HG02938 (cell line): ENCODE data around the gene CHCHD4.
A peak's percentile ranks its signal among the peaks of the same experiment; 100 is the strongest.

ENCODE experiments used
- ATAC-seq: cut with Tn5 transposase; IDR thresholded peaks from one replicate; pipeline ENCODE4 v1.9.1; 2021; ENCODE audit warnings: mild to moderate bottlenecking, moderate library complexity; ENCODE audit not compliant: unreplicated experiment

The CHCHD4 gene

GRCh38 chr3:14150078-14150477 lies 25.4 kb upstream of the CHCHD4 start:
- ATAC-seq: no peak

GRCh38 chr3:14148041-14148985 lies 23.6 kb upstream of the CHCHD4 start:
- no peak for ATAC-seq

GRCh38 chr3:14147617-14148016 lies 22.9 kb upstream of the CHCHD4 start:
- ATAC-seq: no peak

GRCh38 chr3:14147066-14147435 lies 22.4 kb upstream of the CHCHD4 start:
- ATAC-seq: no peak

GRCh38 chr3:14146381-14147065 lies 21.9 kb upstream of the CHCHD4 start:
- ATAC-seq: no peak

- no peak for ATAC-seq
These were observed 21.2 kb upstream of the CHCHD4 start for GRCh38 chr3:14145670-14146380.

GRCh38 chr3:14145236-14145635 lies 20.6 kb upstream of the CHCHD4 start:
- no peak for ATAC-seq

GRCh38 chr3:14144423-14145075 lies 19.9 kb upstream of the CHCHD4 start:
- ATAC-seq: peak; percentile 89

- no peak for ATAC-seq
These were observed 18.9 kb upstream of the CHCHD4 start for GRCh38 chr3:14143271-14144225.

GRCh38 chr3:14142567-14143270 lies 18.0 kb upstream of the CHCHD4 start:
- no peak for ATAC-seq

- no peak for ATAC-seq
These were observed 17.1 kb upstream of the CHCHD4 start for GRCh38 chr3:14141602-14142341.

GRCh38 chr3:14141144-14141543 lies 16.5 kb upstream of the CHCHD4 start:
- no peak for ATAC-seq

GRCh38 chr3:14140668-14141067 lies 16.0 kb upstream of the CHCHD4 start:
- no peak for ATAC-seq

GRCh38 chr3:14139771-14140170 lies 15.1 kb upstream of the CHCHD4 start:
- ATAC-seq: no peak

- ATAC-seq: no peak
These were observed 14.4 kb upstream of the CHCHD4 start for GRCh38 chr3:14138878-14139655.

- ATAC-seq: no peak
These were observed 13.6 kb upstream of the CHCHD4 start for GRCh38 chr3:14138109-14138877.

GRCh38 chr3:14137445-14137844 lies 12.8 kb upstream of the CHCHD4 start:
- ATAC-seq: no peak
